DND-41 (cell line): Measurements from ENCODE around the gene VIL1.

ENCODE experiments used
- CTCF ChIP-seq: IDR thresholded peaks from 2 replicates; pipeline ENCODE4 v1.5.1; 2012; ENCODE audit warnings: borderline replicate concordance, low read length, moderate library complexity, mild to moderate bottlenecking; ENCODE audit not compliant: poor library complexity, severe bottlenecking; ENCODE audit errors: extremely low read depth
- EZH2 ChIP-seq: IDR thresholded peaks from 3 replicates; pipeline ENCODE4 v1.6.1; 2012; ENCODE audit warnings: borderline replicate concordance, low read depth, mild to moderate bottlenecking, moderate library complexity, low read length, inconsistent platforms; ENCODE audit not compliant: severe bottlenecking

DNA sequence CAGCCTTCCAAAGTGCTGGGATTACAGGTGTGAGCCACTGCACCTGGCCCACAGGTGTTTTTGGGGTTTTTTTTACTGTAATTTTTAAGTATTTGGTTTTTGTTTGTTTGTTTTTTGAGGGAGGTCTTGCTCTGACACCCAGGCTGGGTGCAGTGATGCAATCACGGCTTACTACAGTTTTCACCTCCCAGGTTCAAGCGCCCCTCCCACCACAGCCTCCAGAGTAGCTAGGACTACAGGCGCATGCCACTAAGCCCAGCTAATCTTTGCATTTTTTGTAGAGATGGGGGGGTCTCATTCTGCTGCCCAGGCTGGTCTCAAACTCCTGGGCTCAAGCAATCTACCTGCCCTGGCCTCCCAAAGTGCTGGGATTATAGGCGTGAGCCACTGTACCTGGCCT lies 44.1 kb upstream of the VIL1 start:
- TF ChIP-seq CTCF: no peak
- no peak for TF ChIP-seq EZH2
